ENCODE data around the gene USP12.
"Not testable (repeated sequence)": the region's sequence is repeated elsewhere in the genome, so short reads cannot be mapped to it uniquely, and the experiment has no call there.

The USP12 gene

DNA sequence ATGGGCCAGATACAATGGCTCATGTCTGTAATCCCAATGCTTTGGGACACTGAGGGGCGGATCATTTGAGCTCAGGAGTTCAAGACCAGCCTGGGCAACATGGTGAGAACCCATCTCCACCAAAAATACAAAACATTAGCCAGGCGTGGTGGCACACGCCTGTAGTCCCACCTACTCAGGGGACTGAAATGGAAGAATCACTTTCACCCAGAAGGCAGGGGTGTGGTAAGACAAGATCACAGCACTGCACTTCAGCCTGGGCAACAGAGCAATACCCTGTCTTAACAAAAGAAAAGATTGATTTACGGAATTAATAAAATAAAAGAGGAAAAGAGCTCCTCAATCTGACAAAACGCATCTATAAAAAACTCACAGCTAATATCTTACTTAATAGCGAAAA is 22.7 kb downstream of the USP12 start:
- H3K27me3 ChIP-seq (ENCODE audit: insufficient read depth, low read length, poor library complexity, severe bottlenecking), result no peaks in the 10 kb centered on the region
- no peaks in the 10 kb centered on the region for H3F3A ChIP-seq (ENCODE audit: low read depth)
- no peaks in the 10 kb centered on the region for H3K9me3 ChIP-seq (ENCODE audit: insufficient read depth, low read depth, low read length)
- H3K4me3 ChIP-seq (ENCODE audit: low read length, poor library complexity, severe bottlenecking), result no peak overlapping the region
- no peak overlapping the region for H3K9ac ChIP-seq (ENCODE audit: low read depth, low read length, poor library complexity, severe bottlenecking)
- H3K4me1 ChIP-seq (ENCODE audit: insufficient read depth, low read length, poor library complexity, severe bottlenecking), result peaks cover 3% of the 10 kb centered on the region
- H3K79me2 ChIP-seq (ENCODE audit: insufficient read depth, low read length), result peaks cover 96% of the 10 kb centered on the region
- H2AFZ ChIP-seq (ENCODE audit: low read length), result no peak overlapping the region
- no peaks in the 10 kb centered on the region for H3K9me2 ChIP-seq (replicated peaks; ENCODE audit: low read depth, low read length)
- no peaks in the 10 kb centered on the region for H3K36me3 ChIP-seq (ENCODE audit: insufficient read depth, low read length)
- no peak overlapping the region for H3K4me2 ChIP-seq (ENCODE audit: low read depth, low read length, poor library complexity, severe bottlenecking)
- no peak for TF ChIP-seq EZH2phosphoT487 (IDR thresholded peaks at IDR 0.05; ENCODE audit: borderline replicate concordance)
- TF ChIP-seq, protein P1, sequence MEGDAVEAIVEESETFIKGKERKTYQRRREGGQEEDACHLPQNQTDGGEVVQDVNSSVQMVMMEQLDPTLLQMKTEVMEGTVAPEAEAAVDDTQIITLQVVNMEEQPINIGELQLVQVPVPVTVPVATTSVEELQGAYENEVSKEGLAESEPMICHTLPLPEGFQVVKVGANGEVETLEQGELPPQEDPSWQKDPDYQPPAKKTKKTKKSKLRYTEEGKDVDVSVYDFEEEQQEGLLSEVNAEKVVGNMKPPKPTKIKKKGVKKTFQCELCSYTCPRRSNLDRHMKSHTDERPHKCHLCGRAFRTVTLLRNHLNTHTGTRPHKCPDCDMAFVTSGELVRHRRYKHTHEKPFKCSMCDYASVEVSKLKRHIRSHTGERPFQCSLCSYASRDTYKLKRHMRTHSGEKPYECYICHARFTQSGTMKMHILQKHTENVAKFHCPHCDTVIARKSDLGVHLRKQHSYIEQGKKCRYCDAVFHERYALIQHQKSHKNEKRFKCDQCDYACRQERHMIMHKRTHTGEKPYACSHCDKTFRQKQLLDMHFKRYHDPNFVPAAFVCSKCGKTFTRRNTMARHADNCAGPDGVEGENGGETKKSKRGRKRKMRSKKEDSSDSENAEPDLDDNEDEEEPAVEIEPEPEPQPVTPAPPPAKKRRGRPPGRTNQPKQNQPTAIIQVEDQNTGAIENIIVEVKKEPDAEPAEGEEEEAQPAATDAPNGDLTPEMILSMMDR (conservative IDR thresholded peaks at IDR 0.05; ENCODE audit: low read length), result no peak
- H4K20me1 ChIP-seq (ENCODE audit: insufficient read depth, low read length, poor library complexity, severe bottlenecking), result peaks cover 65% of the 10 kb centered on the region

DNA sequence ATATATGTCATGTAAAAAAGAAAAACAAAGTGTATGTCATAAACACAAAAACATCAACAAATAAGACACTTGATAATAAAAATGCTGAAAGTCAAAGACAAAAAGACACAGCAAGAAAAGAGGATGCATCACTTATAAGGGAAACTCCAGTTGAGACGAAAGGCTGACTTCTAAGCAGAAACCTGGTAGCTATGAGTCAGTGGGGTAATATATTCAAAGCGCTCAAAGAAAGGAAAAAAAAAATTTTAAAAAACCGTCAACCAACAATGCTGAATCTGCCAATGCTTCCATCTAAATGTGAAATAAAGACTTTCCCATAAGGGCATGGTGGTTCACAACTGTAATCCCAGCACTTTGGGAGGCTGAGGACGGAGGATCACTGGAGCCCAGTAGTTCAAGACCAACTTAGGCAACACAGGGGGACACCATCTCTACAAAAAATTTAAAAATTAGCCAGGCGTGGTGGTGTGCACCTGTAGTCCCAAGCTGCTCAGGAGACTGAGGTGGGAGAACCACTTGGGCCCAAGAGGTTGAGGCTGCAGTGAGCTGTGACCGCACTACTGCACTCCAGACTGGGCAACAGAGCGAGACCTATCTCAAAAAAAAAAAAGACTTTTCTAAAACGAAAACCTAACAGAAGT is 24.0 kb downstream of the USP12 start:
- Histone ChIP-seq H3F3A (ENCODE audit: low read depth) (no peaks in the 10 kb centered on the region), H3K27me3 (ENCODE audit: insufficient read depth, low read length, poor library complexity, severe bottlenecking) (no peaks in the 10 kb centered on the region), H3K4me2 (ENCODE audit: low read depth, low read length, poor library complexity, severe bottlenecking) (no peak overlapping the region), H3K9me3 (ENCODE audit: insufficient read depth, low read depth, low read length) (no peaks in the 10 kb centered on the region), H3K4me3 (ENCODE audit: low read length, poor library complexity, severe bottlenecking) (no peak overlapping the region), H3K4me1 (ENCODE audit: insufficient read depth, low read length, poor library complexity, severe bottlenecking) (peaks cover 3% of the 10 kb centered on the region), H3K9me2 (replicated peaks; ENCODE audit: low read depth, low read length) (no peaks in the 10 kb centered on the region), H2AFZ (ENCODE audit: low read length) (no peak overlapping the region), H4K20me1 (ENCODE audit: insufficient read depth, low read length, poor library complexity, severe bottlenecking) (peaks cover 63% of the 10 kb centered on the region), H3K79me2 (ENCODE audit: insufficient read depth, low read length) (peaks cover 96% of the 10 kb centered on the region), H3K36me3 (ENCODE audit: insufficient read depth, low read length) (no peaks in the 10 kb centered on the region; the same call in 1 of the 2 replicates), H3K9ac (ENCODE audit: low read depth, low read length, poor library complexity, severe bottlenecking) (no peak overlapping the region)
- TF ChIP-seq EZH2phosphoT487 (IDR thresholded peaks at IDR 0.05; ENCODE audit: borderline replicate concordance), result no peak
- TF ChIP-seq, protein P1 (conservative IDR thresholded peaks at IDR 0.05; ENCODE audit: low read length), result no peak

DNA sequence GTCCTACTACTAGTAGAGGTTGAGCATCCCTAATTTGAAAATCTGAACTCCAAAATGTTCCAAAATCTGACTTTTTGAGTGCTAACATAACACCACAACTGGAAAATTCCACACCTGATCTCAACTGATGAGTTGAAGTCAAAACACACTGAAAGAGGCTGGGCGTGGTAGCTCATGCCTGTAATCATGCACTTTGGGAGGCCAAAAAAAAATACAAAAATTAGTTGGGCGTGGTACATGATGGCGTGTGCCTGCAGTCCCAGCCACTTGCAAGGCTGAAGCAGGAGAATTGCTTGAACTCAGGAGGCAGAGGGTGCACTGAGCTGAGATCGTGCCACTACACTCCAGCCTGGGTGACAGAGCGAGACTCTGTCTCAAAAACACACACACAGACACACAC is 29.9 kb downstream of the USP12 start:
- H3K36me3 ChIP-seq (ENCODE audit: insufficient read depth, low read length), result no peaks in the 10 kb centered on the region; the same call in none of the 2 replicates
- H4K20me1 ChIP-seq (ENCODE audit: insufficient read depth, low read length, poor library complexity, severe bottlenecking), result peaks cover 64% of the 10 kb centered on the region

DNA sequence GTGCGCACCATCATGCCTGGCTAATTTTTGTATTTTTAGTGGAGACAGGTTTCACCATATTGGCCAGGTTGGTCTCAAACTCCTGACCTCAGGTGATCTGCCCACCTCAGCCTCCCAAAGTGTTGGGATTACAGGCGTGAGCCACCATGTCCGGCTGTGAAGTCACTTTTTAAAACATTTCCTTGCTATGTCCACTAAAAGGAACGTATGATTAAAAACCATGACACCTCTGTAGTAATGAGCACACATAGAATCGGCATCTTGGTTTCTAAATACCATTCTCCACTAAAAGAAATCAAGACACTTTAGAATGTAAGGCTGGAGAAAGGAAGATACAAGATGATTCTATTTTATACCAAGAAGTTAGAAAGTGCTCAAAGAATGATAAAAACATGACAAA is 30.5 kb downstream of the USP12 start:
- H3K4me3 ChIP-seq (ENCODE audit: low read length, poor library complexity, severe bottlenecking); H3F3A ChIP-seq (ENCODE audit: low read depth); H3K9me3 ChIP-seq (ENCODE audit: insufficient read depth, low read depth, low read length); H3K9ac ChIP-seq (ENCODE audit: low read depth, low read length, poor library complexity, severe bottlenecking); H2AFZ ChIP-seq (ENCODE audit: low read length); H3K27me3 ChIP-seq (ENCODE audit: insufficient read depth, low read length, poor library complexity, severe bottlenecking); H3K9me2 ChIP-seq (replicated peaks; ENCODE audit: low read depth, low read length); H3K36me3 ChIP-seq (ENCODE audit: insufficient read depth, low read length); H3K4me2 ChIP-seq (ENCODE audit: low read depth, low read length, poor library complexity, severe bottlenecking); H3K4me1 ChIP-seq (ENCODE audit: insufficient read depth, low read length, poor library complexity, severe bottlenecking): not testable (repeated sequence)
- Histone ChIP-seq H3K79me2 (ENCODE audit: insufficient read depth, low read length) (peaks cover 100% of the 10 kb centered on the region), H4K20me1 (ENCODE audit: insufficient read depth, low read length, poor library complexity, severe bottlenecking) (peaks cover 65% of the 10 kb centered on the region)

More for the DNA sequence above, 29.9 kb downstream of the USP12 start:
- Histone ChIP-seq H3K9me2 (replicated peaks; ENCODE audit: low read depth, low read length) (no peaks in the 10 kb centered on the region), H3K4me1 (ENCODE audit: insufficient read depth, low read length, poor library complexity, severe bottlenecking) (no peaks in the 10 kb centered on the region), H3K79me2 (ENCODE audit: insufficient read depth, low read length) (peaks cover 100% of the 10 kb centered on the region), H3K9me3 (ENCODE audit: insufficient read depth, low read depth, low read length) (no peaks in the 10 kb centered on the region), H3K4me2 (ENCODE audit: low read depth, low read length, poor library complexity, severe bottlenecking) (no peak overlapping the region), H3F3A (ENCODE audit: low read depth) (no peaks in the 10 kb centered on the region), H3K27me3 (ENCODE audit: insufficient read depth, low read length, poor library complexity, severe bottlenecking) (no peaks in the 10 kb centered on the region), H2AFZ (ENCODE audit: low read length) (no peak overlapping the region), H3K4me3 (ENCODE audit: low read length, poor library complexity, severe bottlenecking) (no peak overlapping the region), H3K9ac (ENCODE audit: low read depth, low read length, poor library complexity, severe bottlenecking) (no peak overlapping the region)
- TF ChIP-seq, protein P1 (conservative IDR thresholded peaks at IDR 0.05; ENCODE audit: low read length), result no peak
- no peak for TF ChIP-seq EZH2phosphoT487 (IDR thresholded peaks at IDR 0.05; ENCODE audit: borderline replicate concordance)

All from Loucy (cell line).